LoVo (cell line): ENCODE results near the gene ZYG11A.

Experiments
- DNase-seq: peaks from one replicate; pipeline ENCODE4 v3.0.0-alpha.2; 2016; ENCODE audit warnings: low spot score

ZYG11A gene

GRCh38 chr1:52877554-52877953, 35.0 kb downstream of the ZYG11A start:
- no peak for DNase-seq

- no peak for DNase-seq
Observed at GRCh38 chr1:52880206-52880605, 37.6 kb downstream of the ZYG11A start.

- DNase-seq = no peak
Observed at GRCh38 chr1:52887483-52887882, 44.9 kb downstream of the ZYG11A start.

GRCh38 chr1:52892424-52893215, 50.1 kb downstream of the ZYG11A start:
- DNase-seq = no peak

- no peak for DNase-seq
Observed at GRCh38 chr1:52899445-52899894, 56.9 kb downstream of the ZYG11A start.

GRCh38 chr1:52900402-52900801, 57.8 kb downstream of the ZYG11A start:
- no peak for DNase-seq

- DNase-seq = no peak
Observed at GRCh38 chr1:52901384-52901783, 58.8 kb downstream of the ZYG11A start.

GRCh38 chr1:52904208-52904926, 61.8 kb downstream of the ZYG11A start:
- no peak for DNase-seq

- peak; percentile 6 for DNase-seq
Observed at GRCh38 chr1:52904927-52905698, 62.6 kb downstream of the ZYG11A start.

- DNase-seq = no peak
Observed at GRCh38 chr1:52906135-52906603, 63.6 kb downstream of the ZYG11A start.

- no peak for DNase-seq
Observed at GRCh38 chr1:52907068-52907811, 64.7 kb downstream of the ZYG11A start.

GRCh38 chr1:52907812-52908153, 65.2 kb downstream of the ZYG11A start:
- DNase-seq = no peak

- DNase-seq = no peak
Observed at GRCh38 chr1:52911541-52911940, 69.0 kb downstream of the ZYG11A start.

- no peak for DNase-seq
Observed at GRCh38 chr1:52913014-52913413, 70.5 kb downstream of the ZYG11A start.

GRCh38 chr1:52913537-52913936, 71.0 kb downstream of the ZYG11A start:
- no peak for DNase-seq

GRCh38 chr1:52914463-52914862, 71.9 kb downstream of the ZYG11A start:
- DNase-seq = no peak

GRCh38 chr1:52915211-52915854, 72.8 kb downstream of the ZYG11A start:
- DNase-seq = no peak

- DNase-seq = no peak
Observed at GRCh38 chr1:52915855-52916220, 73.3 kb downstream of the ZYG11A start.

GRCh38 chr1:52916241-52916975, 73.8 kb downstream of the ZYG11A start:
- no peak for DNase-seq

- DNase-seq = no peak
Observed at GRCh38 chr1:52917156-52917555, 74.6 kb downstream of the ZYG11A start.

- no peak for DNase-seq
Observed at GRCh38 chr1:52917581-52917980, 75.0 kb downstream of the ZYG11A start.
